ENCODE data around the gene PHLDA1.

DNA sequence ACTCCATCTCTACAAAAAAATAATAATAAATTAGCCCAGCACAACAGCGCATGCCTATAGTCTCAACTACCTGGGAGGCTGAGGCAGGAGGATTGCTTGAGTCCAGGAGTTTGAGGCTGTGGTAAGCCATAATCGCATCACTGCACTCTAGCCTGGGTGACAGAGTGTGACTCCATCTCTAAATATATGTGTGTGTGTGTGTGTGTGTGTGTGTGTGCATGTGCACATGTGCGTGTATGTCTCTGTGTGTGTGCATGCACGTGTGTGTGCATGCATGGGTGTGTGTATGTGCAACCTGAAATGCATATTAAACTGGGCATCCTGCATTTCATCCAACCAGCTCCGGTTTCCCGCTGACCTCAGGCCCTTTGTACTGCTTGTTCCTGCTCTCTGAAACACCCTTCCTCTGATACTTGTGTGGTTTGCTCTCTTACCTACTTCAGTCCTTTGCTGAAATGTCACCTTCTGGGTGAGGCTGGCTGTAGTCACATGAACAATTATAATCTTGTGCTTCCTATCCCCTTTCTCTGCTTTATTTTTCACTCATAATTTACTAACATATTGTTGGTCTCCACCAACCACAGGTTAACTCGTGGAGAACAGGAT is 46.9 kb downstream of the PHLDA1 start:
- TF ChIP-seq CTCF (conservative IDR thresholded peaks at IDR 0.05; ENCODE audit: low read depth, low read length) (no peak), EZH2 (IDR thresholded peaks at IDR 0.05; ENCODE audit: borderline replicate concordance, low read depth, low read length, poor library complexity, severe bottlenecking) (no peak)
